Lower leg skin (tissue), 3 donors: ENCODE data around the gene IGDCC3.

Source experiments
- CTCF ChIP-seq, 3 donors: fragments of 450-650 bp; IDR thresholded peaks; one replicate each; pipeline ENCODE4 v1.5.1; 2016; ENCODE audit warnings: antibody characterized with exemption in 3 of 3, mild to moderate bottlenecking in 3 of 3, moderate library complexity in 2 of 3
- POLR2A ChIP-seq, 2 donors: fragments of 450-650 bp; IDR thresholded peaks; one replicate each; pipeline ENCODE4 v1.6.1; 2016 to 2017; ENCODE audit warnings: antibody characterized with exemption in 2 of 2, mild to moderate bottlenecking in 1 of 2, moderate library complexity in 1 of 2

GRCh38 chr15:65278480-65278879 is 99.3 kb downstream of the IGDCC3 start:
- no peak for TF ChIP-seq CTCF (IDR thresholded peaks at IDR 0.05)
- no peak for TF ChIP-seq POLR2A (IDR thresholded peaks at IDR 0.05)
